Hematopoietic multipotent progenitor cell treated with erythropoietin and hydrocortisone succinate and interleukin-3 and kit ligand, for 4 days (in vitro differentiated cells): Measurements from ENCODE around the gene STK38L.

Experiments used
- DNase-seq: peaks from one replicate; pipeline ENCODE4 v3.0.0-alpha.2; 2015

STK38L gene

GRCh38 chr12:27243804-27244688 is at the start of gene STK38L:
Gene STK38L (plus strand): TSS chr12:27244286. CDS start chr12:27297721, 53,435 bp downstream.
- DNase-seq: peak; percentile 97

- DNase-seq: no peak
Observed at GRCh38 chr12:27194644-27195043, 49.4 kb upstream of the STK38L start.

- no peak for DNase-seq
Observed at GRCh38 chr12:27198036-27198435, 46.0 kb upstream of the STK38L start.

- DNase-seq: no peak
Observed at GRCh38 chr12:27199638-27200300, 44.3 kb upstream of the STK38L start.

- no peak for DNase-seq
Observed at GRCh38 chr12:27201169-27201568, 42.9 kb upstream of the STK38L start.

- no peak for DNase-seq
Observed at GRCh38 chr12:27206801-27207502, 37.1 kb upstream of the STK38L start.

- DNase-seq: no peak
Observed at GRCh38 chr12:27207615-27208413, 36.3 kb upstream of the STK38L start.

- no peak for DNase-seq
Observed at GRCh38 chr12:27208414-27208750, 35.7 kb upstream of the STK38L start.

- no peak for DNase-seq
Observed at GRCh38 chr12:27209257-27209910, 34.7 kb upstream of the STK38L start.

- no peak for DNase-seq
Observed at GRCh38 chr12:27210187-27210586, 33.9 kb upstream of the STK38L start.

GRCh38 chr12:27212861-27213260 is 31.2 kb upstream of the STK38L start:
- no peak for DNase-seq

GRCh38 chr12:27213304-27213703 is 30.8 kb upstream of the STK38L start:
- no peak for DNase-seq

- no peak for DNase-seq
Observed at GRCh38 chr12:27213830-27214787, 30.0 kb upstream of the STK38L start.

GRCh38 chr12:27217590-27217989 is 26.5 kb upstream of the STK38L start:
- DNase-seq: no peak

GRCh38 chr12:27219693-27220054 is 24.4 kb upstream of the STK38L start:
- DNase-seq: no peak

- DNase-seq: no peak
Observed at GRCh38 chr12:27220055-27220987, 23.8 kb upstream of the STK38L start.

GRCh38 chr12:27220988-27221345 is 23.1 kb upstream of the STK38L start:
- DNase-seq: peak; percentile 18

GRCh38 chr12:27221625-27222387 is 22.3 kb upstream of the STK38L start:
- no peak for DNase-seq

GRCh38 chr12:27226407-27226929 is 17.6 kb upstream of the STK38L start:
- DNase-seq: no peak
